Mesodermal cell (in vitro differentiated cells): ENCODE measurements around the gene ABCA13.

Source experiments
- H3K27ac ChIP-seq: 2 replicates; pipeline ENCODE4 v1.7.0; 2013; ENCODE audit warnings: mild to moderate bottlenecking, low read depth, low read length, moderate library complexity; ENCODE audit not compliant: severe bottlenecking
- H3K36me3 ChIP-seq: 2 replicates; pipeline ENCODE4 v1.7.1; 2013; ENCODE audit warnings: mild to moderate bottlenecking, low read length, moderate library complexity; ENCODE audit not compliant: control insufficient read depth, insufficient read depth
- H3K4me1 ChIP-seq: one replicate; pipeline ENCODE4 v1.7.1; 2013; ENCODE audit warnings: mild to moderate bottlenecking, low read length; ENCODE audit not compliant: insufficient read depth, control insufficient read depth, poor library complexity, severe bottlenecking
- H3K4me3 ChIP-seq: 2 replicates; pipeline ENCODE4 v1.7.0; 2013; ENCODE audit warnings: low read length, control low read depth, mild to moderate bottlenecking; ENCODE audit not compliant: insufficient read depth, poor library complexity, severe bottlenecking; ENCODE audit errors: extremely low read depth
- H3K9me3 ChIP-seq: 2 replicates; pipeline ENCODE4 v1.7.1; 2013; ENCODE audit warnings: mild to moderate bottlenecking, low read length, moderate library complexity; ENCODE audit not compliant: control insufficient read depth
- WGBS, 2 experiments: methylation state at CpG; one replicate each; pipeline ENCODE4 v1.1.5; 2013; ENCODE audit warnings: missing lambda C conversion rate in 2 of 2; ENCODE audit not compliant: insufficient coverage in 2 of 2; 5-methylcytosine and 5-hydroxymethylcytosine counted together

Gene ABCA13

DNA sequence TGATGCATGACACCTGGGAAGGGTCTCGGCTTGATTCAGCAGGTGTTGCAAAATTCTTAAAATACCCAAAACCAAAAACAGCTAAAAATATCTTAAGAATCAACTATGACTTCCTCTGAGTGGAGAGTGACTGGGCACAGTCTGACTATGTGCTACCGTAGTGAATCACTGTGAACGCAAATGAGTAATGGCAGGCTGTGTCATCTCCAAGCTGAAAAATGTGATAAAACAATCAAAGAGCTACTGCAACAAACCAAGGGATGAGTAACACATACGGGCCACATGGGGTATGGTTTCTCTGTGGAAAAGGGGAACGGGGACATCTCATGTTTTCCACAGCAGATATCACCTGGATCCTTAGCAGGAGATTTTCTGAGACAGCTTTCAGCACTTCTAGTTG lies 127.5 kb downstream of the ABCA13 start:
- Histone ChIP-seq H3K4me1 (peaks cover 14% of the 10 kb centered on the region), H3K36me3 (no peaks in the 10 kb centered on the region), H3K27ac (peak overlapping the region; percentile 45), H3K4me3 (no peak overlapping the region), H3K9me3 (no peaks in the 10 kb centered on the region)
- 57 to 86% methylated on average over 1 to 3 of the region's 5 CpGs for WGBS, 2 experiments

DNA sequence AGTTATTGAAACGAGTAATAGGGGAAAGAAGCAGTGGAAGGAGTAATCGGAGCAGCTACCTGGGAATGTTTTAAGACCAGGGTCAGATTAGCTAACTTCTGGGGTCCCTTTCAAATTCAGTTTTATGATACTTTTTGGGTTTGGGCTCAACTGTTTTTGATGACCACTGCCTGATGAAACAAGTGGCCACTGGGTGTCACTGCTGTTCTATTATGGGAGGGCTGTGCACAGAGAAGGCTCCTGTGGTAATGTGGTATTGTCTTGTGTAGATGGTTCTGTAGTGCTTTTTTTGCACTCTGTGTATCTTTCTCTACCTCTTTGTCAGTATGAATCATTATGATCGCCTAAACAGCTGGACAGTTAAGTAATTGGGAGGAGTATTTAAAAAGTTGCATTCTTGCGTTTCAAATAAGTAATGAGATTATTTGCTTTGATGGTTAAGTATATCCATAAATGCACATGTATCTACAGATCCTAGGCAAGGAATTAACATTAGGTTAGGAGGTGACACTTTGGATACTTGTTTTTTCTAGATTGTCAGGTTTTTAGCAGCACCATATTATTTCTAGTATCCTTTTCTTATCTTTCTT lies 128.4 kb downstream of the ABCA13 start:
- H3K9me3 ChIP-seq: no peaks in the 10 kb centered on the region
- no peaks in the 10 kb centered on the region for H3K36me3 ChIP-seq
- H3K4me1 ChIP-seq: peaks cover 14% of the 10 kb centered on the region
- H3K4me3 ChIP-seq: no peak overlapping the region
- H3K27ac ChIP-seq: no peak overlapping the region
- 29 to 31% methylated on average over 2 of the region's 4 CpGs for WGBS, 2 experiments

DNA sequence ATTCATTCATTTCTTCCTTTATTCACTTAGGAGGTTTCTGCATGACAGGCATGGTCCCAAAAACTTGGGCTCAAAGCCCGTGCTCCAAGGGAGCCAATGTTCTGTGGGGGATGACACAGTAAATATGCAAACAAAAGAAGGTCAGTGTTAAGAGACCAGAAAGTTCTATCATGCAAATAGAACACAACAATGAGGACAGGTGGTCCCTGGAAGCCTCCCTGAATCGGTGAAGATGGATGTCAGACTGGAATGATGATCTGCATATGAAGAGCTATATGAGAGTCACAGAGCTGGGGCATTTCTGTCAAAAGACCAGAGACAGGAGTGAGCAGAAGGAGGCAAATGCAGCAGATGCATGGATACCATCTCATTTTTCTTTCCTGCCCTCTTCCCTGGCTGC lies 129.0 kb downstream of the ABCA13 start:
- no peak overlapping the region for H3K27ac ChIP-seq
- no peaks in the 10 kb centered on the region for H3K9me3 ChIP-seq
- WGBS, 2 experiments: 10 to 19% methylated on average over 2 of the region's 2 CpGs
- H3K4me3 ChIP-seq: no peak overlapping the region
- peaks cover 14% of the 10 kb centered on the region for H3K4me1 ChIP-seq
- no peaks in the 10 kb centered on the region for H3K36me3 ChIP-seq

- peaks cover 14% of the 10 kb centered on the region for H3K4me1 ChIP-seq
- no peak overlapping the region for H3K4me3 ChIP-seq
- no peak overlapping the region for H3K27ac ChIP-seq
- WGBS, 2 experiments: no CpG with 5 or more reads among the region's 3 CpGs
- no peaks in the 10 kb centered on the region for H3K9me3 ChIP-seq
- H3K36me3 ChIP-seq: no peaks in the 10 kb centered on the region
Observed at GRCh38 chr7:48301201-48301600, 129.9 kb downstream of the ABCA13 start.

GRCh38 chr7:48304641-48305040 lies 133.4 kb downstream of the ABCA13 start:
- H3K4me3 ChIP-seq: no peak overlapping the region
- no peak overlapping the region for H3K27ac ChIP-seq
- no peaks in the 10 kb centered on the region for H3K36me3 ChIP-seq
- H3K9me3 ChIP-seq: no peaks in the 10 kb centered on the region
- H3K4me1 ChIP-seq: no peaks in the 10 kb centered on the region
- 100% methylated on average over 1 of the region's 1 CpG; no CpG with 5 or more reads in 1 of the 2 experiments for WGBS, 2 experiments

GRCh38 chr7:48305661-48306060 lies 134.4 kb downstream of the ABCA13 start:
- WGBS, 2 experiments: 89 to 90% methylated on average over 3 of the region's 5 CpGs
- no peaks in the 10 kb centered on the region for H3K36me3 ChIP-seq
- no peak overlapping the region for H3K4me3 ChIP-seq
- H3K4me1 ChIP-seq: no peaks in the 10 kb centered on the region
- no peak overlapping the region for H3K27ac ChIP-seq
- H3K9me3 ChIP-seq: no peaks in the 10 kb centered on the region

DNA sequence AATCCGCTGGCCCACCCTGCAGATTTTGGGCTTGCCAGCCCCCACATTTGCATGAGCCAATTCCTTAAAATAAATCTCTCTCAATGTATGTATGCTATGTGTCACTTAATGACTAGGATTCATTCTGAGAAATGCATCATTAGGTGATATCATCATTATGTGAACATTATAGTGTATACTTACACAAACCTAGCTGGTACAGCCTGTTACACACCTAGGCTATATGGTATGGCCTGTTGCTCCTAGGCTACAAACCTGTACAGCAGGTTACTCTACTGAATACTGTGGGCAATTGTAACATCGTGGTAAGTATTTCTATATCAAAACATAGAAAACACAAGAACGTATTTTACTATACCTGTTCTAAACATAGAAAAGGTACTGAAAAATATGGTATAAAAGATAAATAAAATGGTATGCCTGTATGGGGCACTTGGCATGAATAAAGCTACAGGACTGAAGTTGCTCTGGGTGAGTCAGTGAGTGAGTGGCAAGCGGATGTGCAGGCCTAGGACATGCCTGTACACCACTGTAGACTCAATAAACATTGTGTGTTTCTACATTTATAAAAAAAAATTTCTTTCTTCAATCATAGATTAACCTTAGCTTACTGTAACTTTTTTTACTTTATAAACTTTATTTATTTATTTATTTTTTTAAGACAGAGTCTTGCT lies 135.9 kb downstream of the ABCA13 start:
- Histone ChIP-seq H3K4me1 (no peaks in the 10 kb centered on the region), H3K9me3 (no peaks in the 10 kb centered on the region), H3K4me3 (no peak overlapping the region), H3K27ac (no peak overlapping the region), H3K36me3 (no peaks in the 10 kb centered on the region)
- WGBS, 2 experiments: 100% methylated on average over 1 of the region's 4 CpGs; no CpG with 5 or more reads in 1 of the 2 experiments

DNA sequence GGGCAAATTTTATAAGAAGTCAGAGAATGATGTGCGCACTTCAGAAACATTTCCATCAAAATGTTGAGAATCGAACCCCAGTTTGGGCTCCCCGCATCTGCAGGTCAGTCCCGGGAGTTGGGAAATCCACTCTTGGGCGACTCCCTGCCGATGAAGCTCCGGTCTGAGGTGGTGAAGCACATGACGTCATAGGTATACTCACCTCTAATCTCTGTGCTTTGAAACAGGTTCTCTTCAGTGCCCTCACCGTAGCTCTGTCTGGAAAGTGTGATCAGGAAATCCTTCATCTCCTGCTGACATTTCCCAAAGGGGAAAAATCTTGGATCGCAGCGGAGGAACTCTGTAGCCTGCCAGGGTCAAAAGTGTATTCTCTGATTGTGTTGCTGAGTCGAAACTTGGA lies 138.5 kb downstream of the ABCA13 start:
- WGBS, 2 experiments: 94 to 97% methylated on average over 10 to 12 of the region's 12 CpGs
- no peak overlapping the region for H3K4me3 ChIP-seq
- H3K4me1 ChIP-seq: no peaks in the 10 kb centered on the region
- no peaks in the 10 kb centered on the region for H3K9me3 ChIP-seq
- no peaks in the 10 kb centered on the region for H3K36me3 ChIP-seq
- H3K27ac ChIP-seq: no peak overlapping the region

GRCh38 chr7:48311464-48312100 lies 140.3 kb downstream of the ABCA13 start:
- 89 to 94% methylated on average over 4 of the region's 6 CpGs for WGBS, 2 experiments
- H3K4me3 ChIP-seq: no peak overlapping the region
- H3K27ac ChIP-seq: no peak overlapping the region
- no peaks in the 10 kb centered on the region for H3K4me1 ChIP-seq
- H3K9me3 ChIP-seq: no peaks in the 10 kb centered on the region
- no peaks in the 10 kb centered on the region for H3K36me3 ChIP-seq

GRCh38 chr7:48312151-48312550 lies 140.9 kb downstream of the ABCA13 start:
- Histone ChIP-seq H3K9me3 (no peaks in the 10 kb centered on the region), H3K4me1 (no peaks in the 10 kb centered on the region), H3K4me3 (no peak overlapping the region), H3K27ac (no peak overlapping the region), H3K36me3 (no peaks in the 10 kb centered on the region)
- no CpG with 5 or more reads among the region's 1 CpG for WGBS, 2 experiments

GRCh38 chr7:48316768-48317167 lies 145.5 kb downstream of the ABCA13 start:
- H3K4me1 ChIP-seq: no peaks in the 10 kb centered on the region
- H3K4me3 ChIP-seq: no peak overlapping the region
- H3K36me3 ChIP-seq: no peaks in the 10 kb centered on the region
- WGBS, 2 experiments: 74% methylated on average over 2 of the region's 3 CpGs; no CpG with 5 or more reads in 1 of the 2 experiments
- no peak overlapping the region for H3K27ac ChIP-seq
- H3K9me3 ChIP-seq: no peaks in the 10 kb centered on the region
